Ammon's horn (tissue), 1 donor: ENCODE data around the gene BICC1.
A peak's percentile ranks its signal among the peaks of the same experiment; 100 is the strongest.

Source experiments
- DNase-seq: peaks from one replicate; pipeline ENCODE4 v3.0.0-alpha.2; 2016; ENCODE audit warnings: low spot score

Gene BICC1

GRCh38 chr10:58512491-58513187 is at the start of gene BICC1:
TSS of gene BICC1 (plus strand) at chr10:58512872. CDS start at chr10:58513144, 272 bp downstream.
- peak; percentile 59 for DNase-seq

GRCh38 chr10:58464956-58465355 is 47.7 kb upstream of the BICC1 start:
- DNase-seq: no peak

GRCh38 chr10:58465629-58466028 is 47.0 kb upstream of the BICC1 start:
- DNase-seq: no peak

- no peak for DNase-seq
Measured at GRCh38 chr10:58467931-58468635, 44.6 kb upstream of the BICC1 start.

- DNase-seq: no peak
Measured at GRCh38 chr10:58473976-58474375, 38.7 kb upstream of the BICC1 start.

- DNase-seq: no peak
Measured at GRCh38 chr10:58475322-58476277, 37.1 kb upstream of the BICC1 start.

- peak; percentile 4 for DNase-seq
Measured at GRCh38 chr10:58477122-58477521, 35.5 kb upstream of the BICC1 start.

- no peak for DNase-seq
Measured at GRCh38 chr10:58477902-58478301, 34.8 kb upstream of the BICC1 start.

- no peak for DNase-seq
Measured at GRCh38 chr10:58479045-58479444, 33.6 kb upstream of the BICC1 start.

GRCh38 chr10:58480321-58480720 is 32.4 kb upstream of the BICC1 start:
- DNase-seq: no peak

- no peak for DNase-seq
Measured at GRCh38 chr10:58481569-58482109, 31.0 kb upstream of the BICC1 start.

GRCh38 chr10:58486821-58487220 is 25.9 kb upstream of the BICC1 start:
- DNase-seq: no peak

GRCh38 chr10:58488921-58489320 is 23.8 kb upstream of the BICC1 start:
- DNase-seq: no peak

GRCh38 chr10:58502956-58503355 is 9.7 kb upstream of the BICC1 start:
- DNase-seq: no peak

GRCh38 chr10:58508316-58508715 is 4.4 kb upstream of the BICC1 start:
- no peak for DNase-seq

GRCh38 chr10:58511765-58512490 is 744 bp upstream of the BICC1 start:
- peak; percentile 3 for DNase-seq

GRCh38 chr10:58513188-58514110 is 777 bp downstream of the BICC1 start:
- DNase-seq: peak; percentile 36

GRCh38 chr10:58514111-58514770 is 1.6 kb downstream of the BICC1 start:
- no peak for DNase-seq

- DNase-seq: no peak
Measured at GRCh38 chr10:58515291-58515941, 2.7 kb downstream of the BICC1 start.
